SK-N-MC (cell line): ENCODE results near the gene GRIK2.

Source experiments
- EZH2 ChIP-seq: fragments of 200-600 bp; sonication (generic); IDR thresholded peaks from one replicate; pipeline ENCODE4 v1.6.1; 2017; ENCODE audit warnings: antibody characterized with exemption
- FOXP2 ChIP-seq: optimal IDR thresholded peaks from 2 replicates; pipeline ENCODE3; 2011; ENCODE audit warnings: mild to moderate bottlenecking, moderate library complexity; ENCODE audit not compliant: insufficient read depth; ENCODE audit errors: extremely low read length, control extremely low read depth
- POLR2AphosphoS5 ChIP-seq: IDR thresholded peaks from 2 replicates; pipeline ENCODE4 v1.6.1; 2012; ENCODE audit warnings: mild to moderate bottlenecking, low read depth, low read length, borderline replicate concordance

DNA sequence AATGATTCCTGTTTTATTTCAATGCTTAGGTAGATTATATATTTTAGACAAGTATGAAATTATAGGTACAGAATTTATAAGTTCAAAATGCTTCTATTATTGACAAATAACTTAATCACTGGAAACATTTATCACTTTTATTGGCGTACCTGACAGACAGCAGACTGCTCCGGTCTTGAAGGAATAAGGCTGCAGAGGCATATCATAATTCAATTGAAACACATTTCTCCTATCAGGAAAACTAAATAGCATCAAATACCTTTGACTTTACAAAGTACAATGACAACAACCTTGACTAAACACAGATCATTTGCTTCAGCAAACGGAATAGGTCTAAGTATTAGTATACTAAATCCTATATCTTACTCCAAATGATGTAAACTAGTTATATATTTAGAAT, 91.3 kb downstream of the GRIK2 start:
- TF ChIP-seq POLR2AphosphoS5 (no peak), FOXP2 (no peak), EZH2 (no peak)
